GM19328 (cell line): ENCODE measurements around the gene ACSL1.
A peak's percentile ranks its signal among the peaks of the same experiment; 100 is the strongest.

Experiments used
- ATAC-seq: cut with Tn5 transposase; IDR thresholded peaks from one replicate; pipeline ENCODE4 v1.9.1; 2021; ENCODE audit warnings: mild to moderate bottlenecking, moderate library complexity; ENCODE audit not compliant: unreplicated experiment

The ACSL1 gene

DNA sequence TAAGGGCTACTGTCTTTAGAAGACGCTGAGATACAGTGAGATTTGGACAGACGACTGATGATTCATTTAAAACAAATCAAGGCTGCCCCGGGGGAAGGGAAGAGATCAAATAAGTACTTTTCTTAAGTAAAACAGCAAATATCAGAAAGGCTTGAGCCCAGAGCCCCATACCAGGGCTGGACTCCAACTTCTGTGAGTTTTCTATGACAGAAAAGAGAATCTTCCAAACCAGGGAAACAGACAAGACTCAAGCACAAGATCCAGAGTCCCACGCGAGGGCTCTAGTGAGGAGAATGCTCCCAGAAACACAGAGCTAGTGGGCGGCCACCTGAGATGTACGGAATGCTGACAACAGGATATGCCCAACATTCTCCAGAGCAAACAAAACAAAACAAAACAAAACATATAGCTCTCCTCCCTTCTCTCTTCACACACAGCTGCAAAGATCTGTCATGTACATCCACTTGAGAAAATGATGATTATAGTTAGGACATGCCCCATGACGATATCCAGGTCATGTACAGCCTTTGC is 13.1 kb downstream of the ACSL1 start:
- no peak for ATAC-seq

DNA sequence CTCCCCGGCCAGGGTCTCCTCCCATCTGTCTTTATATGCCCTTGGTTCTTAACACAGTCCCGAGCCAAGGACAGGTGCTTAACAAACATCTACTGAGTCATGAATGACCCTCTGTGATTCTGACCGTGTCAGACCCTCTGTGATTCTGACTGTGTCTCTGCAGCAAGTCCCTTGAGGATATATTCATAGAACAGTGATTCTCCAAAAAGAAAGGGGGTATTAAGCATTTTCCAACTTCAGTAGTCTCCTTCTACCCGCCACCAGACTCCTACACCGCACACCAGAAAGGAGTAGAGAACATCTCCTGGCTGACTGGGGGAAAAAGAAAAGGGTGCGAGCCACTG is 13.6 kb downstream of the ACSL1 start:
- ATAC-seq: no peak

DNA sequence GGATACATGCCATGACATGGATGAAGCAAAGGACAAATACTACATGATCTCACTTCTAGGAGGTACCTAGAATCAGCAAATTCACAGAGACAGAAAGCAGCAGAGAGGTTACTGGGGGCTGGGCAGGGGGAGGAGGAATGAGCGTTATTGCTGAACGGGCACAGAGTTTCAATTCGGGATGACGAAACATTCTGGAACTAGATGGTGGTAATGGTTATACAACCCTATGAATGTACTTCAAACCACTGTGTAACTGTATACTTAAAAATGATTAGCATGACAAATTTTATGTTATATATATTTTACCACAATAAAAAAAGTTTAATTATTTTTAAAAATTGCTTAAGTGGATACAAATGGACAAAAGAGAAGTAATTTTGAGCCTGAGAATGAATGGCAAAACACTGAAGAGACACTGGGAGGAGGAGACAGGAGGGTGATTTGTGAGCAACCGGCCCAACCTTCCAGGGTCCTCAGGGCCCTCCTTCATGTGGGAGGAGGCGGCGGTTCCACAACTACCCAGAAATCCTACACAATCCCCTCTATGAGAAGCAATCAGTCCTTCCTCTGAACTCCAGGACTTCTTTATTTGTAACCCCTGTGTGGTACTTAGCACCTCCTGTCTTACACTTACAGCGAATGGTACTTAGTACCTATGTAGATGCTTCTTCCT is 14.1 kb downstream of the ACSL1 start:
- ATAC-seq: no peak

DNA sequence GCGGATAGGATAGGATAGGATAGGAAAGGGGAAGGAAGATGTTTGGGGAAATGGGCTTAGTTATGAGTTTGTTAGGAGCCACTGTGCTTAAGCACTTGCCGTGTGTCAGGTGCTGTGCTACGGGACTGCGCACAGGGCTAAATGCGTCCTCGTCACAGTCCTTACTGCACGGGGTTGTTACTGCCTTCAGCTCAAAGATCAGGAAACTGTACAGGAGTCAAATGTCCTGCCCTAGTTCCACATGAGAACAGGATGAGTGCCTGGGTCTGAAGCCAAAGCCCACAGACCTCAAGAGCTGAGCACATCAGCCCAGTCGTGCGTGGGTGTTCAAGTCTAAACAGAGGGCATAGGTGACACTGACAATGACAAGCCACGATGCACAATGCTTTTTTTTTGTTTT is 15.0 kb downstream of the ACSL1 start:
- no peak for ATAC-seq

DNA sequence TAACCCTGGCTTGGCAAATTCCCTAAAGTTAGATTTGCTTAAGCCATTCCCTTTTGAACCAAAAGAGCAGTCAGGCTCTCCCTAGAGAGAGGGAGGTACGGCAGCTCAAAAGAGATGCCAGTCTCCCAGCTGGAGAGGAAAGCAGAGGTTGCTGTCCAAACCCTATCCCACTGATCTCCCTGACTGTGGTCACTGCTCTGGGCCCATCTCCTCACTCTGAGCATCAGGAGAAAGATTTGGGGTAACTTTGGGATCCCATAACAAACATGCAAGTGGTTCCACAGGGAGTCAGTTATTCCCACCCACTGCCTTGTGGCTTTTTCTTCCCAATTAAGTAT is 17.1 kb downstream of the ACSL1 start:
- no peak for ATAC-seq

DNA sequence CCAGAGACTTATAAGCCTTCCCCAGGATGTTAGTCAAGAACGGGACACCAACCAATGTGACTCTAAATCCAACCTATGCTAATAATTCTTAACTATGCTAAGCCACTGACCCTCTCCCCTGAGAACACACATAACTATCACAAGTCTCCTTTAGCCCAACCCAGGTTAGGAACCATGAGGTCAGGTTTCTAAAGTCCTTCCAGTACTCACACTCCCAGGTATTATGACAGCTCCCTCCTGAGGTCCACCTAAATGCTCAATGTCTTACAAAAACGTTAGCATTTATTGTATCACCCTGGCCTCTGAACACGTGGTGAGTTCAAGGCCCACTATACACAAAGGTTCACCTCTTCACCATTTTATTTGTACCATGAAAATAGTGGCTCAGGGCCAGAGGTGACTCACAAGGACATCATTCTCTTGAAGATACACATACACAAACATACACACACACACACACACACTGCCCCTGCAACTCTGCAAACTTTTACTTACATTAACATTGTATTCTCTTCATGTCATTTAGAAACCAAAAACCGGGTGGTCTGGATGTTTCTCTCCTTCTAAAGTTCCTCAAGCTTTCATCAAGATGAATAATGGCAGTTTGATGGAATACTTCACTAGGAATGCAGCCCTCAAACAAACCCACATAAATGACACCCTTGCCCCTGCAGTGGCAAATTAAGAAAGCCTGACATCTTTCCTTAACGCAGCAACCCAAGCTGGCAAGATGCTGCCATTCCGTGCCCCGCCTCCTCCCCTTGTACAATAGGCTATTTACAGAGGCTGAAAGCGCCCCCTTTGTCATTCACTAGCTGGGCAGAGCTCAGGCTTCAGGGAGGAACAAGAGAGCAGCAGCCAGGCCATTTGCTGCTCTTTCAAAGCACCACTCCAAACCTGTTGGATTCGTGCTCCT is 17.7 kb downstream of the ACSL1 start:
- ATAC-seq: no peak

DNA sequence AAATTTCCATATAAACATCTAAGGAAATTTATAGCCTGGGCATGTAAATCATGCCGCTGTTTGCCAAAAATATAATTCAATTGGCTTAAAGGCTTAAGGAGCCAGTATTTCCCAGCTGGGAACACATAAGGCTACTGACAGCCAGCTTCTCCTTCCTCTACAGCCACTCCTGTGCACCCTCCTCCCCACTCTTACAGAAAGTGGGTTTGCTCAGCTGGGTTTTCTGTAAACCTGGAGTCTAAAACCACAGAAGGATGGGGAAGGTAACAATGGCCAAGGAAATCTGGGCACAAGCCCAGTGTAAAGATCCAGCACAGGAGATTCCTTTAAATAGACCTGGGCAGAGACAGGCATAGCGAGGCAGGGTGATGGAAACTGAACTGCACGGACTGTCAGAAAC is 18.5 kb downstream of the ACSL1 start:
- no peak for ATAC-seq

DNA sequence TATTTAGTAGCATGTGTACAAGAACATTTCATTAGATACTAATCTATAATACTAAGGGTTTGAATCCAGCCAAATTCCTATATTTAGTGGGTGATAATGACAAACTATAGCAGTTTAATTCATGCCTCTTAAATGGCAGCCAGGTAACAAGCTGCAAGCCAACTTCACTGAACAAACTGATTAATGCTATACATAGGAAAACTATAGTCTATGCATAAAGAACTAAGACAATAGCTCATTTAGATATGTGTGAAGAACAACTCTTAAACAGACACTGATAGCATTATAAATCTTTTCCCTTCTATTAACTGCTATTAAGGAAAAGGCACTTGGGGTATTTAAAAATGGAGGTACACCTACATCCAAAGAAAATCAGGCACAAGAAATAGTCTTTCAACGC is 19.1 kb downstream of the ACSL1 start:
- ATAC-seq: no peak

DNA sequence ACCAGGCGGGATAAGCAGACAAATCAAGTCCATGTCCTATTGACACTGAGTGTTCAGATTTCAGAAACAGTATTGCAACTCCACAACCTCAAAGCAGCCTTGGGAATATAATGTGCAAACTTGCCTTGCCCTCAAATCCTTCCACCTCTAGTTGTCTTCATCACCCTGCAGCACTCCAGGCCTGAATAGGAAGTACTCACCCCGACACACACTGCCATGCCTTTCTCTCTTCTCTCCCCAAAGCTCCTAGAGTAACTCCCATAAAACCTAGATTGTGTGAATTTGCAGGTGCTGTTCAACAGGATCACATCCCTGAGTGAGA is 19.6 kb downstream of the ACSL1 start:
- no peak for ATAC-seq

DNA sequence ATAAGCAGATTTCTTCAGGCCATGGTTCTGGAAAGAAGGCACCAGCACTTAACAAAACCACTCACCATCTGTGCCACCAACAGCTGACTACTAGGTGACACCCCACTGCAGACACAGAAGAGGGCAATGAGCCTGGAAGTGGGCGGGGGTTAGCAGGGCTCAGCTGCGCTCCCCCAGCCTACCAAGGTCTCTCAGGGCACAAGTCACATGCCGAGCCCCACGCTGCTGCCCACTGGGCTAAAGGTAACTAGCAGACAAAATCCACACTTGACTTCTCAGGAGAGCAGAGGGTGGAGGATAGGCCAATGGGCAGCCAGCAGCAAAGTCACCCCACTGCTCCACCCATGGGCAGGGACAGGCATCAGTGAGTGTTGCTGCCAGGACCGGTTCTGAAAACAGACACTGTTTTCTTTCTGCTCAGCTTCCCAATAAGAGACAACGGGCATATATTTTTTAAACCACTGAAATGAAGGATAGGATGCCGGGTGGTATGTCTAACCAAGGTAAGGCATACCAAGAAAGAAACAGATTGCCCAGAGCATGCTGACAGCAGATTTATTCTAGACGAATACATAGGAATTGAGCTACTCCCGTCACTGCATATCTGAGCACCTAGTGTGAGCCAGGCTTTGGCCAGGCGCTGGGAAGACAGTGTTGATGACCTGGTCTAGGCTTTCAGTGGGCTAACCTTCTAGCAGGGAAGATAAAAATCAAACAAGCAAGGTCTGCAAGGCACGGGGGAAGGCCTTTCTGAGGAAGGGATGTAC is 20.1 kb downstream of the ACSL1 start:
- ATAC-seq: peak; percentile 52

DNA sequence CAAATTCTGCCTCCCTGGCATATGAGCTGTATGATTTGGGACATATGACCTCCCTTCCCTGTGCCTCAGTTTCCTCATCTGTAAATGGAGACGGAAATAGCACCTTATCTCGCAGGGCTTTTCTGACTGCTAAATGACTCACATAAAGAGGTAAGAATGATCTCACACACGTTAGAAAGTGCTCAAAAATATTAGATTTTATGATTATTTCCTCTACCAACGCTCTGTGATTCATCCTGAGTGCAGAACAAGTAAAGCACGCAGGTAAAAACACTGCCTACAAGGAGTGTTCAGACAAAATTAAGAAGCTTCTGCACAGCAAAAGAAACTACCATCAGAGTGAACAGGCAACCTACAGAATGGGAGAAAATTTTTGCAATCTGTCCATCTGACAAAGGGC is 21.1 kb downstream of the ACSL1 start:
- ATAC-seq: no peak

DNA sequence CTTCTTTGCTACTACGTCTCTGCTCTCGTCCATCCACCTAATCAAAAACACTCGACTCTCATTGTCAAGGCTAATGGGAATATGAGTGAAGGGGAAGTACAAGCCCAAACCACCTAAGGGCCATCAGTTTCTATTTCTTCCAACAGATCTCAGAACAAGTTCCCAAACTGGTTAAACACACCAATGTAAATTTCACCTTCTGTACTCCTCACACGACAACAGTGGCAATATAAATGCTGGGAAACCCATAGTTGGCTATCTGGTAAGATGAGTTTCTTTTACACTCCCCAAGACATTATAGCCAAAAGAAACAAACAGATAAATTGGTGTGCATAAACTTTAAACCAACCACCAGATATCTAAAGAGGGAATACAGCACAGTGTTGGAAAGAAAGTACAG is 21.9 kb downstream of the ACSL1 start:
- no peak for ATAC-seq

DNA sequence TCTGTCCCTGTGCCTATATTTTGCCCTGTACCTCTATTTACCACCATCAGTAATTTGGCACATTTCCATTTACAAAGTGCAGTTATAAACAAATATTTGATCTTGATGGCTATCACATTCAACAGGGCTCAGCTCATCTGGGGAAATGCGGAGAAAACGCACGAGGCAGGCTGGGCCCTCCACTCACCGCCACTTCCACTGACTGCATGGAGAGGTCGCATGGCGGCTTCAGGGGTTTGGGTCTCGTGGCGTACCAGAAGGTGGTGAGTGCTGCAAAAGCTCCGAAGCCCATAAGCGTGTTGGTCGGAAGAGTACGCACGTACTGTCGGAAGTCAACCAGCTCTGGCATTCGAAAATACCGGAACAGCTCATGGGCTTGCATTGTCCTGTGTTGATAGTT is 22.6 kb downstream of the ACSL1 start:
- ATAC-seq: no peak

DNA sequence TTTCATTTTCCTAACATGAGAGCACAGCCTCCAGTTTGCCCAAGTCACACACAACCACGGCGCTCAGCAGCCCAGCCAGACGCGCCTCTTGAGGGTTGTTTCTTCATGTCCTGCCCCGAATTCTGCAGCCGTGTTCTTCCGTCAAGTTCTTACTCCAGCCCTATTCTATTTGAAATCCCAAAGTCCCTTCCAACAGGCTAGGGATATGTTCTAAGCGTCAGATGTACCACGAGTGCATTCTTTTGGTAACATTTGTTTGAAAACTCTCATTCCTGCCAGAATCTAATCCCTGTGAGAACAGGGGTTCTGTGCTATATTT is 23.1 kb downstream of the ACSL1 start:
- ATAC-seq: no peak

DNA sequence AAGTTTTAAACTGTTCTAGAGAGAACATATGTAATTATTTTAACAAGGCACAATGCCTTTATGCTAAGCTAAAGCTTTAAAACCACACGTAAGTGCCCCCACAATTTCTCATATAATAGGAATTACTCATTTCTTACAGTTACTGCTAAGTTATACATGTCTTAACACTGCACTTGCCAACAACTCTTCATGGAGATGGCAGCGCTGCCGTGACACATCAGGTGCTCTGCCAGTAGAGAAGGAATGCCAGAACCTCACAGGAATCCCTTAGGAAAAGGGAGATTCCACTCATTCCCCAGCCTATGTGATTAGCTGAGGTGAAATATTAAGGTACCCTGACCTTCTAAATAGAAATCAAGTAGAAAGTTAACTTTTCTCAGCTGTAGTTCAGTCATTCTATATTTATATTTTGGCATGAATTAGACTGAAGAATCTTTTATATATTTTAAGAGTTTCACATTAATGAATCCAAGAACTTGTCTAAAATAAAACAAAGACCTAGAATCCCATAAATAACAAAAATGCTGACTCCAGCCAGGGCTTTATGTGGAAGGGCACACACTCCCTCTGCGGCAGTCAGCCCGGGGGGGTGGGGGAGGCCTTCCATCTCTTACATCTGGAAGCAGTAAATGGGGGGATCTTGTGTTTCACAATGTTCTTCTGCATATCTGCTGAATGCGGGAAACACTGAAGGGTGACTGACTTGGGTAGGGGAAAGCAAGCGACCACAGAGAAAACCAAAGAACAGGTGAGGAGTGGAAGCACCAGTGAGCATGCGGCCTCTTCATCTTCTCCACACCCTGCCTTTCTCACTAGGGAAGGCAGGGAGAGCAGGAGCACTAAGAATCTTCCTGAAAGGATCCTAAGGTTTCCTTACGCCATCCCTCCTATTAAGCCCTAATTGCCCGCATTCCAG is 23.7 kb downstream of the ACSL1 start:
- no peak for ATAC-seq

DNA sequence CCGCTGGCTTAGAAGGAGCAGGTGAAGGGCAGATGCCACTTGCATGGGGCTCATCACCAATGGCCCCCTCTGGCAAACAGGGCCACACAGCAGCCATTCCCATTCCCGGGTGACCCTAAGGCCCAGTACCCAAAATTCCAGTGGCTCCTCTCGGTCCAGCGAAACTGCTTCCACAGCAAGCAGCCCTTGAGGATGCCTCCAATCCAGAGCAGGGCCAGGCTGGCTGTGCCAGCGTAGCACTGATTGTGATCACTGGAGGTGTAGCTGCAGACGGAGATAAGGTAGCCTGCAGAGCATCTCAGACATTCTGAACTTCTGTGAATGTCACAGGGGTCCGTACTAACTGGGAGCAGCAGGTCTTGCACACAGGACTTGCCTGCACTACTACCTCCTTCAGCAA is 27.3 kb downstream of the ACSL1 start:
- ATAC-seq: no peak

DNA sequence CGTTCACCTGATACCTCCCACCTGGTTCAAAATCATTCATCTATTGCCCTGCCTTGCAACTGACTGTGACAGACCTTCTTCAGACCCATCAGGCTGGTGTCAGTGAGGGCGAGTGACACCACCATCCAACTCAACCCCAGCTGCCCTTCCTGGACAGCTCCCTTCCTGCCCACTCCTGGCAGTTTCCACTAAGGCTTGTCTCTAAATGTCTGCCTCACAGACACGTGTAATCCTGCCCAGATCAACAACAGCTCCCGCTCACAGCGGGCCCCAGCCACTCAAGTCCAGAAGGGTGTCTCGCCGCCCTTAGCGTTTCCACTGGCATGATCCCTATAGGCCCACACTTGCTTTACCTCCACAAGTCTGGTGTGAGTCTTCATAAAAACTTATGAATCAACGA is 28.9 kb downstream of the ACSL1 start:
- no peak for ATAC-seq

DNA sequence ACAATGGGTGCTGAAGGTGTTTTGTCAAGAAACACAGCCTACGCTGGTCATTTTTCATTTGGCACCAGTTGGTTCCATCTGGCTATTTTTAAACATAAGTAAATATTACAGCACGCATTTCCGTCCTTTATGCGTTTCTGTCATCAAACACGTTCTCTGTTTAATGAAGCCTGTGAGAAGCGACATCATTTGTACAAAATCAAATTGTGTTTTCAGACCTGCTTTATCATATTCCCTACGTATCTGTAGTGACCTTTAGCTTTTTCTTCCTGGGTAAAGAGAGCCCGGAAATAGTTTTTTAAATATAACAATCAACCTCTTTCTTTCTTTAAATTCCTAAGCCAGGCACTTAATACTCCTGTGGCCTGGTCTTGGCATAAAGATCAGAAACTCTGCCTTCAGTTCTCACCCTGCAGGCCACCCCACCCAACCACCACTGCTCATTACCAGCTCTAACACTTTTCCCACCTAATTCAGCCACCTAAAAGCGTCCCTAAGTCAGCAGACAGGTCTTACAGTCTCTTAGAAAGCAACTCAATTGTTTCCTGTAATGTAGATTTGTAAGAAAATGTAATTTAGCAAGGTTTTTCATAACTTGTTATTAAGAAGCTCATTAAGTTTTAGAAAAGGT is 30.4 kb downstream of the ACSL1 start:
- no peak for ATAC-seq

DNA sequence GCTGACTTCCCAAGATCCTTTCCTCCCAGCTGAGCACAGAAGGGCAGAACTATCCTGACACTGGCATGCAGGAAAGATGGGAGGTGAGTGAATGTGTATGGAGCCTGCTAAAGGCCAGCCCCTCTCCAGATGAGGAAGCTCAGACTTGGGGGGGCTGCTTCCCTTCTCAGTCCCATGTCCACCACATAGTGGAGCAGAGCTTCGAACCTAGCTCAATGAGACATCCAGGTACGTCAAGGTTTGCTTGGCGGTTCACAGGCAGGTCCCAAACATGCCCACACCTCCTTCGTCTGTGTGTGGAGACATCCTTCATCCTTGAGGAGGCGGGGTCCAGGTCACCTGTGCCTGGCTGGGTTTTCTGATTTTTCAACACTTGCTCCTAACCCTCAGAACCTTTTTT is 31.3 kb downstream of the ACSL1 start:
- ATAC-seq: no peak

DNA sequence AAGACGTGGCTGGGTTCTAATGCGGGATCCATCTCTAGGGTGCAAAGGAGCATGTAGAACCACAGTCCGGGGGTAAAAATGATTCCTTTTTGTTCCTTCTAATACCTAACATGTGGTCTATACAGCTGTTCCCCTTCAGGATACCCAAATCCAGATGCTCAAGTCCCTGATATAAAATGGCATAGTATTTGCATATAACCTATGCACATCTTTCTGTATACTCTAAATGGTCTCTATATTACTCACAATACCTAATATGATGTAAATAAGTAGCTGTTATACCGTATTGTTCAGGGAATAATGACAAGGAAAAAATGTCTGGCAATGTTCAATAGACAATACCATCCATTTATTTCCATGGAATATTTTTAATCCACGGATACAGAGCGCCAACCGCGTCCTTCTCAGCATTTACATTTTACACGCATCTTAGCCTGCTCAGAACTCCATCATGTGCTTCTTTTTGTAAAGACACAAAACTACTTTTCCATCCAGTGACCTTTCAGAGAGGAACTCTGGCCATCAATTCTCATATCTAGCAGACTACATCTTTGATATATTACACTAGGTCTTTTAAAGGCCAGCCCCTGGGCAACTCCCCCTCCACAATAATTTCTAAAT is 31.9 kb downstream of the ACSL1 start:
- no peak for ATAC-seq
